GM12878 (cell line): Measurements from ENCODE around the gene ATXN1. TPM values are rescaled to one million over a fixed set of nuclear protein-coding genes. Genes with fewer than 3 reads are reported as not detected.

ENCODE experiments used
- ATF7 ChIP-seq: fragments of 450-650 bp; IDR thresholded peaks from 2 replicates; pipeline ENCODE4 v1.6.1; 2016; ENCODE audit warnings: low read depth, mild to moderate bottlenecking
- CEBPB ChIP-seq, 2 experiments: fragments of 150-350 bp in 1 of 2; IDR thresholded peaks; 2 replicates each; pipeline ENCODE4 v1.6.1; 2012 to 2014; ENCODE audit warnings: low read depth in 2 of 2, low read length in 2 of 2, borderline replicate concordance in 1 of 2, inconsistent platforms in 1 of 2
- E2F8 ChIP-seq: fragments of 450-650 bp; IDR thresholded peaks from 2 replicates; pipeline ENCODE4 v1.6.1; 2018; ENCODE audit warnings: mild to moderate bottlenecking, low read depth, moderate library complexity; ENCODE audit not compliant: partially characterized antibody
- GABPA ChIP-seq: IDR thresholded peaks from 2 replicates; pipeline ENCODE4 v1.6.1; 2014; ENCODE audit warnings: antibody characterized with exemption, low read depth, mild to moderate bottlenecking, inconsistent platforms
- IRF3 ChIP-seq: fragments of 450-650 bp; IDR thresholded peaks from 2 replicates; pipeline ENCODE4 v1.6.1; 2014; ENCODE audit warnings: mild to moderate bottlenecking
- IRF5 ChIP-seq: fragments of 450-650 bp; IDR thresholded peaks from 2 replicates; pipeline ENCODE4 v1.6.1; 2017; ENCODE audit warnings: borderline replicate concordance
- PKNOX1 ChIP-seq: fragments of 450-650 bp; IDR thresholded peaks from 2 replicates; pipeline ENCODE4 v1.6.1; 2016; ENCODE audit warnings: mild to moderate bottlenecking
- RAD51 ChIP-seq: fragments of 450-650 bp; IDR thresholded peaks from 2 replicates; pipeline ENCODE4 v1.6.1; 2016; ENCODE audit warnings: moderate library complexity, mild to moderate bottlenecking, inconsistent platforms
- RUNX3 ChIP-seq: IDR thresholded peaks from 2 replicates; pipeline ENCODE4 v1.6.1; 2012; ENCODE audit warnings: low read length, inconsistent platforms
- SPI1 ChIP-seq: IDR thresholded peaks from 2 replicates; pipeline ENCODE4 v1.6.1; 2011; ENCODE audit warnings: low read depth, mild to moderate bottlenecking, low read length, moderate library complexity, borderline replicate concordance; ENCODE audit not compliant: insufficient read depth
- SREBF2 ChIP-seq: IDR thresholded peaks from 2 replicates; pipeline ENCODE4 v1.6.1; 2012; ENCODE audit warnings: mild to moderate bottlenecking, low read length
- TCF12 ChIP-seq: IDR thresholded peaks from 2 replicates; pipeline ENCODE4 v1.6.1; 2011; ENCODE audit warnings: low read depth, mild to moderate bottlenecking, low read length
- USF1 ChIP-seq: IDR thresholded peaks from 2 replicates; pipeline ENCODE4 v1.6.1; 2011; ENCODE audit warnings: borderline replicate concordance, low read depth, mild to moderate bottlenecking, moderate library complexity, mixed read lengths, low read length; ENCODE audit not compliant: insufficient read depth; ENCODE audit errors: extremely low read length
- WRNIP1 ChIP-seq: IDR thresholded peaks from 2 replicates; pipeline ENCODE4 v1.6.1; 2011; ENCODE audit warnings: low read depth, low read length, improper control_type of control experiment, borderline replicate concordance
- ZNF622 ChIP-seq: fragments of 450-650 bp; IDR thresholded peaks from 2 replicates; pipeline ENCODE4 v1.6.1; 2017; ENCODE audit warnings: mild to moderate bottlenecking, inconsistent platforms
- polyA plus RNA-seq, 11 experiments: library from polyadenylated mRNA; depleted of rRNA in 4 of 11; unstranded in 6 of 11; stranded (reverse) in 5 of 11; fragments of >200 nt; fragmentation: Nextera tagmentation in 4 of 11; fragmentation: Illumina TruSeq in 1 of 11; extraction: Ambion mirVana in 4 of 11; extraction: Trizol in 1 of 11; gene quantifications; 1 replicate in 1 of 11; 2 replicates in 10 of 11; pipeline versions ENCODE4 v1.2.1 to v1.2.3, GENCODE V29; 2011 to 2016; ENCODE audit warnings: inconsistent platforms in 2 of 11, missing spikeins in 2 of 11, low read depth in 1 of 11
- total RNA-seq, 4 experiments: library from RNA; depleted of rRNA in 3 of 4; stranded (reverse); fragments of >200 nt in 3 of 4; fragmentation: Illumina TruSeq in 1 of 4; extraction: Trizol in 1 of 4; gene quantifications; 2 replicates each; pipeline versions ENCODE4 v1.2.1 to v1.2.3, GENCODE V29; 2013 to 2021
- TF ChIP-seq, protein P1 (sequence below): fragments of 450-650 bp; IDR thresholded peaks from 2 replicates; pipeline ENCODE4 v1.6.1; 2017; ENCODE audit warnings: mild to moderate bottlenecking, moderate library complexity

The ATXN1 gene
- total and polyA plus RNA-seq, 10 of the 15 experiments (the other 5 are each of a cell fraction or from before 2014, with no cell fraction given) = 12.2 to 51.2 (median 20.5) TPM

- no peak for TF ChIP-seq E2F8
- no peak for TF ChIP-seq TCF12
- peak; percentile 88 for TF ChIP-seq PKNOX1
- no peak for TF ChIP-seq ZNF622
- no peak for TF ChIP-seq IRF3
- TF ChIP-seq IRF5 = no peak
- no peak for TF ChIP-seq SPI1
- peak; percentile 52 for TF ChIP-seq ATF7
- peak; percentile 80 for TF ChIP-seq RUNX3
- TF ChIP-seq CEBPB (IDR thresholded peaks at IDR 0.05; ENCODE audit: borderline replicate concordance in 1 of 2, low read depth in 2 of 2, low read length in 2 of 2) = no peak
- TF ChIP-seq USF1 = no peak
- TF ChIP-seq SREBF2 = no peak
- TF ChIP-seq, protein P1, sequence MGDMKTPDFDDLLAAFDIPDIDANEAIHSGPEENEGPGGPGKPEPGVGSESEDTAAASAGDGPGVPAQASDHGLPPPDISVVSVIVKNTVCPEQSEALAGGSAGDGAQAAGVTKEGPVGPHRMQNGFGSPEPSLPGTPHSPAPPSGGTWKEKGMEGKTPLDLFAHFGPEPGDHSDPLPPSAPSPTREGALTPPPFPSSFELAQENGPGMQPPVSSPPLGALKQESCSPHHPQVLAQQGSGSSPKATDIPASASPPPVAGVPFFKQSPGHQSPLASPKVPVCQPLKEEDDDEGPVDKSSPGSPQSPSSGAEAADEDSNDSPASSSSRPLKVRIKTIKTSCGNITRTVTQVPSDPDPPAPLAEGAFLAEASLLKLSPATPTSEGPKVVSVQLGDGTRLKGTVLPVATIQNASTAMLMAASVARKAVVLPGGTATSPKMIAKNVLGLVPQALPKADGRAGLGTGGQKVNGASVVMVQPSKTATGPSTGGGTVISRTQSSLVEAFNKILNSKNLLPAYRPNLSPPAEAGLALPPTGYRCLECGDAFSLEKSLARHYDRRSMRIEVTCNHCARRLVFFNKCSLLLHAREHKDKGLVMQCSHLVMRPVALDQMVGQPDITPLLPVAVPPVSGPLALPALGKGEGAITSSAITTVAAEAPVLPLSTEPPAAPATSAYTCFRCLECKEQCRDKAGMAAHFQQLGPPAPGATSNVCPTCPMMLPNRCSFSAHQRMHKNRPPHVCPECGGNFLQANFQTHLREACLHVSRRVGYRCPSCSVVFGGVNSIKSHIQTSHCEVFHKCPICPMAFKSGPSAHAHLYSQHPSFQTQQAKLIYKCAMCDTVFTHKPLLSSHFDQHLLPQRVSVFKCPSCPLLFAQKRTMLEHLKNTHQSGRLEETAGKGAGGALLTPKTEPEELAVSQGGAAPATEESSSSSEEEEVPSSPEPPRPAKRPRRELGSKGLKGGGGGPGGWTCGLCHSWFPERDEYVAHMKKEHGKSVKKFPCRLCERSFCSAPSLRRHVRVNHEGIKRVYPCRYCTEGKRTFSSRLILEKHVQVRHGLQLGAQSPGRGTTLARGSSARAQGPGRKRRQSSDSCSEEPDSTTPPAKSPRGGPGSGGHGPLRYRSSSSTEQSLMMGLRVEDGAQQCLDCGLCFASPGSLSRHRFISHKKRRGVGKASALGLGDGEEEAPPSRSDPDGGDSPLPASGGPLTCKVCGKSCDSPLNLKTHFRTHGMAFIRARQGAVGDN = peak; percentile 92
- peak; percentile 90 for TF ChIP-seq RAD51
- TF ChIP-seq WRNIP1 = no peak
- no peak for TF ChIP-seq GABPA
Measured at GRCh38 chr6:16483315-16483875, 277.9 kb downstream of the ATXN1 start (continued).
